ENCODE measurements around the gene NCK2.

DNA sequence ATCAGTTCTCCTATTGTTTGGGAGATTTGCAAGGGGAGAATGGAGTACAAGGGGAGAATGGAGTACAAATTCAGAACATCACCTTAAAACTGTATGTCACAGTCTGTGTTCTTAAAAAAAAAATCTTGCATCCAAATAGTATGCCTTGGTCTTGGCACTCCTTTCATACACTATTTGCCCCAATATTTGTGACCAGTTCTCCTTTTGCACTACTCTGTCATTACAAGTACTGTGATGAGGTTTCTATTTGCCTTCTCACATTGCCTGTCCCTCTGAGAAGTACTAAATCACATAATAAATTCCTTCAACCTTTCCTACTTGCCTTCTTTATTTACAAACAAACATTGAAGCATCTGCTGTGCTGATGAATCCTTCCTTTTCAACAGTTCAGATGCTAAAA is 36.0 kb upstream of the NCK2 start:
- TF ChIP-seq YY1 (IDR thresholded peaks at IDR 0.05; ENCODE audit: insufficient read depth, insufficient read length) (no peak), ZNF274 (IDR thresholded peaks at IDR 0.05; ENCODE audit: low read depth, low read length) (no peak), SUZ12 (IDR thresholded peaks at IDR 0.05; ENCODE audit: extremely low read depth, insufficient read depth, insufficient read length) (no peak)
